ENCODE data around the gene GFRA1. TPM values are rescaled to one million over a fixed set of nuclear protein-coding genes. Genes with fewer than 3 reads are reported as not detected.

The GFRA1 gene, protein sequence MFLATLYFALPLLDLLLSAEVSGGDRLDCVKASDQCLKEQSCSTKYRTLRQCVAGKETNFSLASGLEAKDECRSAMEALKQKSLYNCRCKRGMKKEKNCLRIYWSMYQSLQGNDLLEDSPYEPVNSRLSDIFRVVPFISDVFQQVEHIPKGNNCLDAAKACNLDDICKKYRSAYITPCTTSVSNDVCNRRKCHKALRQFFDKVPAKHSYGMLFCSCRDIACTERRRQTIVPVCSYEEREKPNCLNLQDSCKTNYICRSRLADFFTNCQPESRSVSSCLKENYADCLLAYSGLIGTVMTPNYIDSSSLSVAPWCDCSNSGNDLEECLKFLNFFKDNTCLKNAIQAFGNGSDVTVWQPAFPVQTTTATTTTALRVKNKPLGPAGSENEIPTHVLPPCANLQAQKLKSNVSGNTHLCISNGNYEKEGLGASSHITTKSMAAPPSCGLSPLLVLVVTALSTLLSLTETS
- total RNA-seq, result 10 to 100 TPM in 3 of 4 donors, 1 to 10 TPM in 1; 2.6 to 75.1 (median 48.0) TPM

DNA sequence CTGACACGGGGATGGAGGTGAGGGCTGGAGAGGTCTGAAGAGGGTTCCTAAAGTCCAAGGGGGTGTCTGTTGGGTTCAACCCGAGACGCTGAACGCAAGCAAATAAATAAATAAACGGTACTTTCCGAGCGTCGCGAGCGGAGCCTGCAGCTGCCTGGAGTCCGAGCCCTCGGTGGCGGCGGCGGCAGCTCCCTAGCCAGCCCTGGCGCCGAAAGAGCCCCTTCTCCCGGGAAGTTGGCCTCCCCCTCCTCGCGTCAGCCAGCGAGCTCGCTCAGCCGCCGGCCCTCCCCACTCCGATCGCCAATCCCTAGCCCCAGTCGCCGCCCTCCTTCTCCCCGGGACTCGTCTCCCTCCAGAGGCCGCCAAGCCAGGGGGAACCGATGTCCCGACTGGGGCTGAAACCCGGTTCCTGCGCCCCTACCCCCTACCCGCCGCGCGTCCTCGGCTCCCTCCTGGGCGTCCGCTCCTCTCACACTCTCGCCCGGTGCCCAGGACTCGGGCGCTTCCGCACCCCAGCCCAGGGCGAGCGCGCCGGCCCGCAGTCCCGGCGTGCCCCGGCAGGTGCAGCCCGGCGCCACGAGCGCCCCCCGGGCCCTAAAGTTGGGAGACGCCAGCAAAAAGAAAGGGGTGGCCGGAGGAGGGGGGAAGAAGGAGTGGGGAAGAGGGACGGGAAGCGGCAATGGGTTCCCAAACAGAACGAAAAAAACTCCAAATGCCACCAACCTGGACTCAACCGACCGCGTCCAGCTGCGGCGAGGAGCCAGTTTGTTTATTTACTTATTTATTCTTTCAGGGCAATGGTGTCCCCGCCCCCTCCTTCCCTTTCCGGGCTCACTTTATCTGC is at the start of gene GFRA1:
GFRA1 (minus strand) TSS at position 767 of the 844 bp plus-strand sequence. CDS start 1,177 bp downstream, outside the sequence.
- Histone ChIP-seq H3K4me1 (no peaks in the 10 kb centered on the region), H3K4me3 (peak within 1 kb of the TSS; percentile 33 to 49), H3K9me3 (no peaks in the 10 kb centered on the region), H3K27me3 (peaks cover 0 to 14% of the 10 kb centered on the region in 2 donors), H3K36me3 (no peaks in the 10 kb centered on the region), H3K27ac (peak within 1 kb of the TSS in 1 of 2 donors; percentile 63)
- intact Hi-C loops (cut with DNase I; ENCODE audit: low total_unique reads), result no loop called here
- TF ChIP-seq, protein P1, sequence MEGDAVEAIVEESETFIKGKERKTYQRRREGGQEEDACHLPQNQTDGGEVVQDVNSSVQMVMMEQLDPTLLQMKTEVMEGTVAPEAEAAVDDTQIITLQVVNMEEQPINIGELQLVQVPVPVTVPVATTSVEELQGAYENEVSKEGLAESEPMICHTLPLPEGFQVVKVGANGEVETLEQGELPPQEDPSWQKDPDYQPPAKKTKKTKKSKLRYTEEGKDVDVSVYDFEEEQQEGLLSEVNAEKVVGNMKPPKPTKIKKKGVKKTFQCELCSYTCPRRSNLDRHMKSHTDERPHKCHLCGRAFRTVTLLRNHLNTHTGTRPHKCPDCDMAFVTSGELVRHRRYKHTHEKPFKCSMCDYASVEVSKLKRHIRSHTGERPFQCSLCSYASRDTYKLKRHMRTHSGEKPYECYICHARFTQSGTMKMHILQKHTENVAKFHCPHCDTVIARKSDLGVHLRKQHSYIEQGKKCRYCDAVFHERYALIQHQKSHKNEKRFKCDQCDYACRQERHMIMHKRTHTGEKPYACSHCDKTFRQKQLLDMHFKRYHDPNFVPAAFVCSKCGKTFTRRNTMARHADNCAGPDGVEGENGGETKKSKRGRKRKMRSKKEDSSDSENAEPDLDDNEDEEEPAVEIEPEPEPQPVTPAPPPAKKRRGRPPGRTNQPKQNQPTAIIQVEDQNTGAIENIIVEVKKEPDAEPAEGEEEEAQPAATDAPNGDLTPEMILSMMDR (IDR thresholded peaks at IDR 0.05), result peak in 1 of 4 experiments; percentile 6
- TF ChIP-seq POLR2A (IDR thresholded peaks at IDR 0.05), result no peak
- DNase-seq, result peak in 1 of 2 donors; percentile 52

DNA sequence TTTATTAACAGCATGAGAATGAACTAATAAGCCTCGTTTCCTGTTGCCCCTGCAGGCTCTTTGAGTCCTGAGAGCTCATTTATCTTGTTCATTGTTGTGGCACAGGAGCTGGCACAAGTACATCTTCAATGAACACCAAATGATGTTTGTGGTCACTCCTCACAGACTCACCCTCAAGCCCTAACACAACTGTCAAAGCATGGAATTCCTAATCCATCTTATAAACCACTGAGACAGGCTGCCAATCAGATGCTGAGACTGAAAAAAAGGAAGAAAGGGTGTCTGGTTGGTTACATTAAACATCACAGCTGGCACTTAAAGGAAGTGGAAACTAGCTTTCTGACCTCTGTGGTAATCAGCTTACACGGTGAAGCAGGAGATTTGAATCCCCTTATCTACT is 43.5 kb upstream of the GFRA1 start:
- TF ChIP-seq, protein P1 (IDR thresholded peaks at IDR 0.05), result no peak
- TF ChIP-seq POLR2A (IDR thresholded peaks at IDR 0.05), result no peak
- no peaks in the 10 kb centered on the region for H3K4me1 ChIP-seq
- no peaks in the 10 kb centered on the region for H3K27me3 ChIP-seq
- no peak overlapping the region for H3K4me3 ChIP-seq
- no peaks in the 10 kb centered on the region for H3K36me3 ChIP-seq
- intact Hi-C loops (cut with DNase I; ENCODE audit: low total_unique reads), result no loop called here
- DNase-seq, result no peak
- no peak overlapping the region for H3K27ac ChIP-seq
- H3K9me3 ChIP-seq, result no peaks in the 10 kb centered on the region

DNA sequence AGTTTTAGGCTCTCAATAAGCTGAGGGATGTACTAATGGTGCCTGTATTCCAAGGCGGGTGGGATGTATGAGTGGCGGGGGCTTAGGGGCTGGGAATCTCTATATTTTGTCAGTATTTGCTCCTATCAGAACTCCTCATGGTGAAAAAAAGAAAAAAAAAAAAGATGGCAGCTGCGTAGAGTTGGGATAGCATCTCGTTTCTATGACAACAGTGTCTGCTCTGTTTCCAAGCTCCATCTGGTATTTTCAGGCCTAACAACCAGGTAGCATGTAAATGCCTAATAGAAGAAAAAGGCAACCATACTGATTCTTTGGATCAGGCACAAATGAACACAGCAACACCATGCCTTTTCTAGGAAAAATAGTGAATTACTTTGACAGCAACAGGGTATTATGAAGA is 39.5 kb upstream of the GFRA1 start:
- no peaks in the 10 kb centered on the region for H3K27me3 ChIP-seq
- TF ChIP-seq POLR2A (IDR thresholded peaks at IDR 0.05), result no peak
- TF ChIP-seq, protein P1 (IDR thresholded peaks at IDR 0.05), result no peak
- intact Hi-C loops (cut with DNase I; ENCODE audit: low total_unique reads), result no loop called here

DNA sequence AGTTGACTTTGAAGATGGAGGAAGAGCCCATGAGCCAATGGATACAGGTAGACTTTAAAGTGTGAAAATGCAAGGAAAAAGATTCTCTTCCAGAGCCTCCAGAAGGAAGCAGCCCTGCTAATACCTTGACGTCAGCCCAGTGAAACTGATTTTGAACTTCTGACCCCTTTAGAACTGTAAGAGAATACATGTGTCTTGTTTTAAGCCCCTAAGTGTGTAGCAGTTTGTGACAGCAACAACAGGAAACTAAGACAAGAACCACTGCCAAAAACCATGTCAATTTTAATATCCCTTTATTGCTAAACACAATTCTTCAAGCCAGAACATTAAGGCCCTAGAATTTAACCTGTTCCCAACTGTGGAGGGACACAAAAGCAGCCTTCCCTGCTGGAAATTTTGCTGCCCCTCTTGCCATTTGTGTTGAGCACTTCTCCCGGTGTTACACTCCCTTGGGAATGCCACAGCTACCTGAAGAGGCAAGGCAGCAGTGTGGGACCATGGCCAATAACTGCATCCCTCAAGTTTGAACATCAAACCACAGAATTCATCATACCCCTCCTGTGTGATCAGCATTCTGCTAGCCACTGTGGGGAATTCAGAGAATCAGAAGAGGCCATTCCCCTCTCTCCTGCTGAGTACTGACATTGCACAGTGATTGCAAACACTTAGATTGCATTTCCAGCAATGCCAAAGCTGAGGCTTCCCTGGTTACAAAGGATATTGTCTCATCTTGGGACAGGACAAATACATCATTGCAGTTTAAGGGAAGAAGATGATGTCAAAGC is 38.9 kb upstream of the GFRA1 start:
- TF ChIP-seq POLR2A (IDR thresholded peaks at IDR 0.05), result no peak
- TF ChIP-seq, protein P1 (IDR thresholded peaks at IDR 0.05), result no peak
- intact Hi-C loops (cut with DNase I; ENCODE audit: low total_unique reads), result no loop called here
- Histone ChIP-seq H3K36me3 (no peaks in the 10 kb centered on the region), H3K27me3 (no peaks in the 10 kb centered on the region), H3K4me3 (no peak overlapping the region), H3K9me3 (no peaks in the 10 kb centered on the region), H3K27ac (no peak overlapping the region), H3K4me1 (no peaks in the 10 kb centered on the region)
- no peak for DNase-seq

More for the DNA sequence above, 39.5 kb upstream of the GFRA1 start:
- no peaks in the 10 kb centered on the region for H3K4me1 ChIP-seq
- no peak overlapping the region for H3K4me3 ChIP-seq
- H3K9me3 ChIP-seq, result no peaks in the 10 kb centered on the region
- DNase-seq, result no peak
- no peak overlapping the region for H3K27ac ChIP-seq
- no peaks in the 10 kb centered on the region for H3K36me3 ChIP-seq
